ENCODE data around the gene PYROXD2.

Gene PYROXD2

DNA sequence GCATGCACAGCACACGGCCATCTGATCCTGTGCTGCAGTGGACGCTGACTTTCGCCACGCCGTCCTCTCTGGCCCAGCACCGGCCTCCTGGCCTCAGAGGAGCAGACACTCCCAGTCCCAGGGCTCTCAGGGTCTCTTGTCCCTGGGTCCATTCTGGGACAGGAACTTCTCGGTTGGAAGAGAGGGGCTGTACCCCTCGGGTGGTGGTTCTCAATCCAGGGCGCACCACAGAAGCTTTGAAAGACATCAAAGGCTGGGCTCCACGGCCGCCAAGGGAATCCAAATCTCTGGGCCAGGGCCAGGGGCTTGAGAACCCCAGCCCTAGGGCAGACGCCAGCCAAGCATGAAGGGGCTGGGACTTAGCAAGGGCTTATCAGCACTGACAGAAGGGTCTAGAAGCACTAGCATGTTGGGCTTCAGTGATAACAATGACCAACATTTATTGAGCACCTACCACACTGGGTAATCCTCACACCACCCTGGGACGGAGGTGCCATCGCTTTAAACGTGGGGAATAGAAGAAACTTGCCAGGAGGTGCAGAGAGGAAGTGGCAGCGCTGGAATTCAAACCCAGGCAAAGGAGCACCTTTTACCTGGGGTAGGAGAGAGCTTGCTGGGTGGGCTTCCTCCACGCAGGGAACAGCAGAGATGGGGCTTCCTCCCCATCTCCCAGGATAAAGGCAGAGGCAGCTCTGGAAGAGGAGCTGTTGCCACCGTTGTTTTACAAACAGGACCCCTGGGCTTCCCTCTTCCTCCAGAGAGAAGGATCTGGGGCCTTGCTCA, 1.8 kb upstream of the PYROXD2 start:
- no peak for ATAC-seq
- TF ChIP-seq ZNF565 (CRISPR knock-in tag; conservative IDR thresholded peaks at IDR 0.05; ENCODE audit: low read depth): no peak
- TF ChIP-seq GLIS3 (CRISPR knock-in tag; IDR thresholded peaks at IDR 0.05): no peak
- TF ChIP-seq TOX (CRISPR knock-in tag; IDR thresholded peaks at IDR 0.05; ENCODE audit: borderline replicate concordance): no peak
- TF ChIP-seq OSR1 (CRISPR knock-in tag; IDR thresholded peaks at IDR 0.05): no peak
- no peak for TF ChIP-seq SNAI2 (CRISPR knock-in tag; IDR thresholded peaks at IDR 0.05)
- TF ChIP-seq, protein P1, sequence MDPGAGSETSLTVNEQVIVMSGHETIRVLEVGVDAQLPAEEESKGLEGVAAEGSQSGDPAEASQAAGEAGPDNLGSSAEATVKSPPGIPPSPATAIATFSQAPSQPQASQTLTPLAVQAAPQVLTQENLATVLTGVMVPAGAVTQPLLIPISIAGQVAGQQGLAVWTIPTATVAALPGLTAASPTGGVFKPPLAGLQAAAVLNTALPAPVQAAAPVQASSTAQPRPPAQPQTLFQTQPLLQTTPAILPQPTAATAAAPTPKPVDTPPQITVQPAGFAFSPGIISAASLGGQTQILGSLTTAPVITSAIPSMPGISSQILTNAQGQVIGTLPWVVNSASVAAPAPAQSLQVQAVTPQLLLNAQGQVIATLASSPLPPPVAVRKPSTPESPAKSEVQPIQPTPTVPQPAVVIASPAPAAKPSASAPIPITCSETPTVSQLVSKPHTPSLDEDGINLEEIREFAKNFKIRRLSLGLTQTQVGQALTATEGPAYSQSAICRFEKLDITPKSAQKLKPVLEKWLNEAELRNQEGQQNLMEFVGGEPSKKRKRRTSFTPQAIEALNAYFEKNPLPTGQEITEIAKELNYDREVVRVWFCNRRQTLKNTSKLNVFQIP (CRISPR knock-in tag; IDR thresholded peaks at IDR 0.05; ENCODE audit: borderline replicate concordance, low read depth): no peak
- no peak for TF ChIP-seq CSDC2 (CRISPR knock-in tag; IDR thresholded peaks at IDR 0.05)
- no peak for TF ChIP-seq TCF4 (CRISPR knock-in tag; IDR thresholded peaks at IDR 0.05; ENCODE audit: borderline replicate concordance)
- TF ChIP-seq, protein P2, sequence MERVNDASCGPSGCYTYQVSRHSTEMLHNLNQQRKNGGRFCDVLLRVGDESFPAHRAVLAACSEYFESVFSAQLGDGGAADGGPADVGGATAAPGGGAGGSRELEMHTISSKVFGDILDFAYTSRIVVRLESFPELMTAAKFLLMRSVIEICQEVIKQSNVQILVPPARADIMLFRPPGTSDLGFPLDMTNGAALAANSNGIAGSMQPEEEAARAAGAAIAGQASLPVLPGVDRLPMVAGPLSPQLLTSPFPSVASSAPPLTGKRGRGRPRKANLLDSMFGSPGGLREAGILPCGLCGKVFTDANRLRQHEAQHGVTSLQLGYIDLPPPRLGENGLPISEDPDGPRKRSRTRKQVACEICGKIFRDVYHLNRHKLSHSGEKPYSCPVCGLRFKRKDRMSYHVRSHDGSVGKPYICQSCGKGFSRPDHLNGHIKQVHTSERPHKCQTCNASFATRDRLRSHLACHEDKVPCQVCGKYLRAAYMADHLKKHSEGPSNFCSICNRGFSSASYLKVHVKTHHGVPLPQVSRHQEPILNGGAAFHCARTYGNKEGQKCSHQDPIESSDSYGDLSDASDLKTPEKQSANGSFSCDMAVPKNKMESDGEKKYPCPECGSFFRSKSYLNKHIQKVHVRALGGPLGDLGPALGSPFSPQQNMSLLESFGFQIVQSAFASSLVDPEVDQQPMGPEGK (CRISPR knock-in tag; IDR thresholded peaks at IDR 0.05; ENCODE audit: borderline replicate concordance): no peak
- no peak for TF ChIP-seq BACH2 (CRISPR knock-in tag; IDR thresholded peaks at IDR 0.05; ENCODE audit: borderline replicate concordance)
- TF ChIP-seq ZNF70 (CRISPR knock-in tag; IDR thresholded peaks at IDR 0.05): no peak
- TF ChIP-seq ZFP30 (CRISPR knock-in tag; IDR thresholded peaks at IDR 0.05): no peak
- TF ChIP-seq ZNF8 (CRISPR knock-in tag; IDR thresholded peaks at IDR 0.05): no peak
- no peak for TF ChIP-seq PPARA (CRISPR knock-in tag; IDR thresholded peaks at IDR 0.05; ENCODE audit: borderline replicate concordance)
- TF ChIP-seq, protein P3, sequence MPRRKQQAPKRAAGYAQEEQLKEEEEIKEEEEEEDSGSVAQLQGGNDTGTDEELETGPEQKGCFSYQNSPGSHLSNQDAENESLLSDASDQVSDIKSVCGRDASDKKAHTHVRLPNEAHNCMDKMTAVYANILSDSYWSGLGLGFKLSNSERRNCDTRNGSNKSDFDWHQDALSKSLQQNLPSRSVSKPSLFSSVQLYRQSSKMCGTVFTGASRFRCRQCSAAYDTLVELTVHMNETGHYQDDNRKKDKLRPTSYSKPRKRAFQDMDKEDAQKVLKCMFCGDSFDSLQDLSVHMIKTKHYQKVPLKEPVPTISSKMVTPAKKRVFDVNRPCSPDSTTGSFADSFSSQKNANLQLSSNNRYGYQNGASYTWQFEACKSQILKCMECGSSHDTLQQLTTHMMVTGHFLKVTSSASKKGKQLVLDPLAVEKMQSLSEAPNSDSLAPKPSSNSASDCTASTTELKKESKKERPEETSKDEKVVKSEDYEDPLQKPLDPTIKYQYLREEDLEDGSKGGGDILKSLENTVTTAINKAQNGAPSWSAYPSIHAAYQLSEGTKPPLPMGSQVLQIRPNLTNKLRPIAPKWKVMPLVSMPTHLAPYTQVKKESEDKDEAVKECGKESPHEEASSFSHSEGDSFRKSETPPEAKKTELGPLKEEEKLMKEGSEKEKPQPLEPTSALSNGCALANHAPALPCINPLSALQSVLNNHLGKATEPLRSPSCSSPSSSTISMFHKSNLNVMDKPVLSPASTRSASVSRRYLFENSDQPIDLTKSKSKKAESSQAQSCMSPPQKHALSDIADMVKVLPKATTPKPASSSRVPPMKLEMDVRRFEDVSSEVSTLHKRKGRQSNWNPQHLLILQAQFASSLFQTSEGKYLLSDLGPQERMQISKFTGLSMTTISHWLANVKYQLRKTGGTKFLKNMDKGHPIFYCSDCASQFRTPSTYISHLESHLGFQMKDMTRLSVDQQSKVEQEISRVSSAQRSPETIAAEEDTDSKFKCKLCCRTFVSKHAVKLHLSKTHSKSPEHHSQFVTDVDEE (CRISPR knock-in tag; IDR thresholded peaks at IDR 0.05): no peak
- TF ChIP-seq, protein P4, sequence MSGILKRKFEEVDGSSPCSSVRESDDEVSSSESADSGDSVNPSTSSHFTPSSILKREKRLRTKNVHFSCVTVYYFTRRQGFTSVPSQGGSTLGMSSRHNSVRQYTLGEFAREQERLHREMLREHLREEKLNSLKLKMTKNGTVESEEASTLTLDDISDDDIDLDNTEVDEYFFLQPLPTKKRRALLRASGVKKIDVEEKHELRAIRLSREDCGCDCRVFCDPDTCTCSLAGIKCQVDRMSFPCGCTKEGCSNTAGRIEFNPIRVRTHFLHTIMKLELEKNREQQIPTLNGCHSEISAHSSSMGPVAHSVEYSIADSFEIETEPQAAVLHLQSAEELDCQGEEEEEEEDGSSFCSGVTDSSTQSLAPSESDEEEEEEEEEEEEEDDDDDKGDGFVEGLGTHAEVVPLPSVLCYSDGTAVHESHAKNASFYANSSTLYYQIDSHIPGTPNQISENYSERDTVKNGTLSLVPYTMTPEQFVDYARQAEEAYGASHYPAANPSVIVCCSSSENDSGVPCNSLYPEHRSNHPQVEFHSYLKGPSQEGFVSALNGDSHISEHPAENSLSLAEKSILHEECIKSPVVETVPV (CRISPR knock-in tag; IDR thresholded peaks at IDR 0.05): no peak
- TF ChIP-seq ESRRG (CRISPR knock-in tag; IDR thresholded peaks at IDR 0.05): no peak
- TF ChIP-seq ZC3H10 (CRISPR knock-in tag; IDR thresholded peaks at IDR 0.05): no peak
- TF ChIP-seq, protein P5, sequence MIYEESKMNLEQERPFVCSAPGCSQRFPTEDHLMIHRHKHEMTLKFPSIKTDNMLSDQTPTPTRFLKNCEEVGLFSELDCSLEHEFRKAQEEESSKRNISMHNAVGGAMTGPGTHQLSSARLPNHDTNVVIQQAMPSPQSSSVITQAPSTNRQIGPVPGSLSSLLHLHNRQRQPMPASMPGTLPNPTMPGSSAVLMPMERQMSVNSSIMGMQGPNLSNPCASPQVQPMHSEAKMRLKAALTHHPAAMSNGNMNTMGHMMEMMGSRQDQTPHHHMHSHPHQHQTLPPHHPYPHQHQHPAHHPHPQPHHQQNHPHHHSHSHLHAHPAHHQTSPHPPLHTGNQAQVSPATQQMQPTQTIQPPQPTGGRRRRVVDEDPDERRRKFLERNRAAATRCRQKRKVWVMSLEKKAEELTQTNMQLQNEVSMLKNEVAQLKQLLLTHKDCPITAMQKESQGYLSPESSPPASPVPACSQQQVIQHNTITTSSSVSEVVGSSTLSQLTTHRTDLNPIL (CRISPR knock-in tag; IDR thresholded peaks at IDR 0.05; ENCODE audit: low read depth): no peak
- no peak for TF ChIP-seq RARB (CRISPR knock-in tag; IDR thresholded peaks at IDR 0.05)

DNA sequence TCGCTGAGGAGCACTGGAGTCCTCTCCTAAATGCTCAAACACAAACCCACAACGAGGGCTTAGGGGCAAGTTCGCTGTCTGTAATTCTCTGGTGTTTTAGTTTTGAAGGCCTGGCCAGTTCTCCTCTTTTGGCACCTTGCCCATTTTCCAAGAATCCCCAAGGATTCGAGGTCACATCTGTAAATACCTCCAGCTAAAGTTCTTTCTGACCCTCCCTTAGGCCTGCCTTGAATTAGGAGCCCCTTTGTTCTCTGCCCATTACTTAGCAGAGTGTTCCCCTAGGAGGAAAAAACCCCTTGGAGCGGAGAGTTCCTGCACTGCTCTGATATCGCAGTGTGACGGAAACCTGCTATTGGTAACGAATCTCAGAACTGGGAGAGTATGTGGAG, 743 bp upstream of the PYROXD2 start:
- ATAC-seq: no peak
- no peak for TF ChIP-seq TOX (CRISPR knock-in tag; IDR thresholded peaks at IDR 0.05; ENCODE audit: borderline replicate concordance)
- TF ChIP-seq, protein P1 (CRISPR knock-in tag; IDR thresholded peaks at IDR 0.05; ENCODE audit: borderline replicate concordance, low read depth): no peak
- TF ChIP-seq, protein P4 (CRISPR knock-in tag; IDR thresholded peaks at IDR 0.05): no peak

Measured in SK-N-SH treated with all-trans-retinoic acid at 6 μM for 48 hours (cell line).